HepG2 (cell line): ENCODE results near the gene SIVA1. TPM values are rescaled to one million over a fixed set of nuclear protein-coding genes. Genes with fewer than 3 reads are reported as not detected.

Experiments used
- BCL6 ChIP-seq: IDR thresholded peaks from 2 replicates; pipeline ENCODE4 v1.6.1; 2016; ENCODE audit warnings: missing genetic modification reagents, missing compliant biosample characterization
- BHLHE40 ChIP-seq: IDR thresholded peaks from 2 replicates; pipeline ENCODE4 v1.6.1; 2011; ENCODE audit warnings: low read length, improper control_type of control experiment
- CBFB ChIP-seq: sonication (generic); formaldehyde crosslinking; IDR thresholded peaks from 2 replicates; pipeline ENCODE4 v1.4.0; 2020; ENCODE audit warnings: missing genetic modification reagents
- HBP1 ChIP-seq: IDR thresholded peaks from 2 replicates; pipeline ENCODE4 v1.6.1; 2016; ENCODE audit warnings: low read depth, control low read depth
- HDAC2 ChIP-seq: sonication (generic); formaldehyde crosslinking; IDR thresholded peaks from 2 replicates; pipeline ENCODE4 v1.4.0; 2020; ENCODE audit warnings: missing genetic modification reagents
- KDM2A ChIP-seq: sonication (generic); formaldehyde crosslinking; IDR thresholded peaks from 2 replicates; pipeline ENCODE4 v1.4.0; 2020; ENCODE audit warnings: low read depth, missing genetic modification reagents, borderline replicate concordance
- MEIS2 ChIP-seq: sonication (generic); formaldehyde crosslinking; IDR thresholded peaks from 2 replicates; pipeline ENCODE4 v1.9.0; 2021; ENCODE audit warnings: mild to moderate bottlenecking, missing genetic modification reagents
- MYC ChIP-seq: sonication (generic); formaldehyde crosslinking; IDR thresholded peaks from 2 replicates; pipeline ENCODE4 v1.9.0; 2021; ENCODE audit warnings: missing genetic modification reagents, borderline replicate concordance
- POLR2AphosphoS5 ChIP-seq: IDR thresholded peaks from 2 replicates; pipeline ENCODE4 v1.6.1; 2012; ENCODE audit warnings: low read depth, low read length
- PRMT3 ChIP-seq: sonication (generic); formaldehyde crosslinking; IDR thresholded peaks from 2 replicates; pipeline ENCODE4 v1.8.1; 2022; ENCODE audit warnings: low read depth, mild to moderate bottlenecking, moderate library complexity, missing genetic modification reagents, borderline replicate concordance
- SNAI1 ChIP-seq: sonication (generic); formaldehyde crosslinking; IDR thresholded peaks from 2 replicates; pipeline ENCODE4 v1.5.0; 2020; ENCODE audit warnings: mild to moderate bottlenecking, missing genetic modification reagents, borderline replicate concordance
- SP5 ChIP-seq: IDR thresholded peaks from 2 replicates; pipeline ENCODE4 v1.6.1; 2016; ENCODE audit warnings: low read depth, borderline replicate concordance
- SRSF1 ChIP-seq: fragments of 200-400 bp; formaldehyde crosslinking; optimal IDR thresholded peaks from 2 replicates; pipeline ENCODE3; 2017; ENCODE audit warnings: mild to moderate bottlenecking, low read depth, low read length, moderate library complexity
- TBX3 ChIP-seq: fragments of 450-650 bp; IDR thresholded peaks from 2 replicates; pipeline ENCODE4 v1.6.1; 2017; ENCODE audit warnings: antibody characterized with exemption, mild to moderate bottlenecking, inconsistent platforms, borderline replicate concordance
- WIZ ChIP-seq: sonication (generic); formaldehyde crosslinking; IDR thresholded peaks from 2 replicates; pipeline ENCODE4 v1.5.1; 2020; ENCODE audit warnings: mild to moderate bottlenecking, missing genetic modification reagents
- XRCC5 ChIP-seq: fragments of 200-400 bp; formaldehyde crosslinking; optimal IDR thresholded peaks from 2 replicates; pipeline ENCODE3; 2017; ENCODE audit warnings: mild to moderate bottlenecking, low read length
- ZBTB21 ChIP-seq: sonication (generic); formaldehyde crosslinking; IDR thresholded peaks from 2 replicates; pipeline ENCODE4 v1.4.0; 2020; ENCODE audit warnings: missing genetic modification reagents
- ZBTB7A ChIP-seq: sonication (generic); formaldehyde crosslinking; IDR thresholded peaks from 2 replicates; pipeline ENCODE4 v1.8.0; 2022; ENCODE audit warnings: mild to moderate bottlenecking, missing genetic modification reagents
- ZBTB7B ChIP-seq: sonication (generic); formaldehyde crosslinking; IDR thresholded peaks from 2 replicates; pipeline ENCODE4 v1.4.0; 2020; ENCODE audit warnings: missing genetic modification reagents
- ZFP90 ChIP-seq: sonication (generic); formaldehyde crosslinking; IDR thresholded peaks from 2 replicates; pipeline ENCODE4 v1.8.0; 2022; ENCODE audit warnings: missing genetic modification reagents, mild to moderate bottlenecking, inconsistent platforms, borderline replicate concordance
- ZNF713 ChIP-seq: sonication (generic); formaldehyde crosslinking; IDR thresholded peaks from 2 replicates; pipeline ENCODE4 v1.4.0; 2020; ENCODE audit warnings: mild to moderate bottlenecking, missing genetic modification reagents
- ZNF749 ChIP-seq: sonication (generic); formaldehyde crosslinking; IDR thresholded peaks from 2 replicates; pipeline ENCODE4 v1.8.0; 2022; ENCODE audit warnings: mild to moderate bottlenecking, missing genetic modification reagents, moderate library complexity, borderline replicate concordance
- polyA plus RNA-seq, 8 experiments: library from polyadenylated mRNA; depleted of rRNA in 3 of 8; stranded (reverse) in 7 of 8; unstranded in 1 of 8; fragments of >200 nt; fragmentation: Illumina TruSeq in 4 of 8; extraction: Trizol in 4 of 8; gene quantifications; 2 replicates each; pipeline versions ENCODE4 v1.2.1 to v1.2.3, GENCODE V29; 2011 to 2016; ENCODE audit warnings: low read depth in 4 of 8, missing spikeins in 1 of 8, mixed read lengths in 1 of 8; ENCODE audit not compliant: insufficient read depth in 1 of 8
- total RNA-seq, 5 experiments: library from RNA; depleted of rRNA; stranded (reverse); fragments of >200 nt; fragmentation: Illumina TruSeq; extraction: Trizol; gene quantifications; 2 replicates each; pipeline ENCODE4 v1.2.3, GENCODE V29; 2016; ENCODE audit warnings: low read depth in 1 of 5
- TF ChIP-seq, protein P1 (sequence below): sonication (generic); formaldehyde crosslinking; IDR thresholded peaks from 2 replicates; pipeline ENCODE4 v1.4.0; 2020; ENCODE audit warnings: missing genetic modification reagents
- TF ChIP-seq, protein P2 (sequence below): sonication (generic); formaldehyde crosslinking; IDR thresholded peaks from 2 replicates; pipeline ENCODE4 v1.4.0; 2020; ENCODE audit warnings: mild to moderate bottlenecking, missing genetic modification reagents, borderline replicate concordance
- TF ChIP-seq, protein P3 (sequence below): sonication (generic); formaldehyde crosslinking; IDR thresholded peaks from 2 replicates; pipeline ENCODE4 v1.5.0; 2020; ENCODE audit warnings: missing genetic modification reagents

The SIVA1 gene
- total and polyA plus RNA-seq, 2 of the 13 experiments (the other 11 are each of a cell fraction or from before 2014, with no cell fraction given) = 123 to 186 TPM

DNA sequence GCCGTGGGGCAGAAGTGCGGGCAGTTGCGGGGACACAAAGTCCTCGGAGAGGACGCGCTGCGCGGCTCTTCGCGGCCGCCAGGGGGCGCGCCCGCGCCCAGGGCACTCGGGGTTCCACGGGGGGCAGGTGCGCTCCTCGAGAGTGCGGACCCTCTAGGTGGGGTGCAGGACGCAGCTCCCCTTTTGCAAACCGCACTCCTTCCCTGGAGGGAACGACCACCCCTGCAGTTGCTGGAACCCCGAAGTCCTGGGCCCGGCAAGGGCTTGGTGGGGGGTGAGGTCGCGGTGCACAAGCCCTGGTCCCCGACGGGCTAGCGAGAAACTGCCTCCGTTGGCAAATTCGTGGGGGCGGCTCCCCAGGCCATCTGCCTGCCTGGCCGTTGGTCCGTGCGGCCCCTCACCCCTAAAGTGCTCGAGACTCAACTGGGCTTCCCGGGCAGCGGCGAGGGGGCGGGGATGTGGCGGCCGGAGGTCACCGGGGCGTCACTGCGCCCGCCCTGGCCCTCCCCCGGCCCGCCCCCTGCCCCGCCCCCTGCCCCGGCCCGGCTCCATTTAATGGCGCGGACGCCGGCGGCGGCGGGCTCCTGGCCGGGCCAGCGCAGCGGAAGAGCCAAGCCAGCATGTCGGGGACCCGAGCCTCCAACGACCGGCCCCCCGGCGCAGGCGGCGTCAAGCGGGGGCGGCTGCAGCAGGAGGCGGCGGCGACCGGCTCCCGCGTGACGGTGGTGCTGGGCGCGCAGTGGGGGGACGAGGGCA lies 29.1 kb upstream of the SIVA1 start, which contains the start of gene ADSS1 (continued):
- TF ChIP-seq MEIS2 (CRISPR knock-in tag) (no peak), ZNF749 (CRISPR knock-in tag) (no peak), ZNF713 (CRISPR knock-in tag) (0 out of 2 replicates have a peak, but pooled peaks have one; percentile 80), ZFP90 (CRISPR knock-in tag) (0 out of 2 replicates have a peak, but pooled peaks have one; percentile 58), XRCC5 (peak; percentile 86), HDAC2 (CRISPR knock-in tag) (no peak), ZBTB21 (CRISPR knock-in tag) (no peak), ZBTB7A (peak; percentile 70), MYC (CRISPR knock-in tag) (peak; percentile 20; the same call in 1 of the 2 replicates), SNAI1 (CRISPR knock-in tag) (no peak), BCL6 (peak; percentile 23; the same call in 1 of the 2 replicates), ZBTB7B (CRISPR knock-in tag) (peak; percentile 54; the same call in 1 of the 2 replicates), WIZ (peak; percentile 58; the same call in 1 of the 2 replicates), KDM2A (CRISPR knock-in tag) (peak; percentile 88), PRMT3 (CRISPR knock-in tag) (no peak), BHLHE40 (no peak), SRSF1 (peak; percentile 33), CBFB (0 out of 2 replicates have a peak, but pooled peaks have one; percentile 25), TBX3 (0 out of 2 replicates have a peak, but pooled peaks have one; percentile 14), HBP1 (no peak), SP5 (CRISPR knock-in tag) (peak; percentile 47), POLR2AphosphoS5 (peak; percentile 69)
- TF ChIP-seq, protein P1, sequence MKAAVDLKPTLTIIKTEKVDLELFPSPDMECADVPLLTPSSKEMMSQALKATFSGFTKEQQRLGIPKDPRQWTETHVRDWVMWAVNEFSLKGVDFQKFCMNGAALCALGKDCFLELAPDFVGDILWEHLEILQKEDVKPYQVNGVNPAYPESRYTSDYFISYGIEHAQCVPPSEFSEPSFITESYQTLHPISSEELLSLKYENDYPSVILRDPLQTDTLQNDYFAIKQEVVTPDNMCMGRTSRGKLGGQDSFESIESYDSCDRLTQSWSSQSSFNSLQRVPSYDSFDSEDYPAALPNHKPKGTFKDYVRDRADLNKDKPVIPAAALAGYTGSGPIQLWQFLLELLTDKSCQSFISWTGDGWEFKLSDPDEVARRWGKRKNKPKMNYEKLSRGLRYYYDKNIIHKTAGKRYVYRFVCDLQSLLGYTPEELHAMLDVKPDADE (CRISPR knock-in tag) = peak; percentile 57; the same call in 1 of the 2 replicates
- TF ChIP-seq, protein P2, sequence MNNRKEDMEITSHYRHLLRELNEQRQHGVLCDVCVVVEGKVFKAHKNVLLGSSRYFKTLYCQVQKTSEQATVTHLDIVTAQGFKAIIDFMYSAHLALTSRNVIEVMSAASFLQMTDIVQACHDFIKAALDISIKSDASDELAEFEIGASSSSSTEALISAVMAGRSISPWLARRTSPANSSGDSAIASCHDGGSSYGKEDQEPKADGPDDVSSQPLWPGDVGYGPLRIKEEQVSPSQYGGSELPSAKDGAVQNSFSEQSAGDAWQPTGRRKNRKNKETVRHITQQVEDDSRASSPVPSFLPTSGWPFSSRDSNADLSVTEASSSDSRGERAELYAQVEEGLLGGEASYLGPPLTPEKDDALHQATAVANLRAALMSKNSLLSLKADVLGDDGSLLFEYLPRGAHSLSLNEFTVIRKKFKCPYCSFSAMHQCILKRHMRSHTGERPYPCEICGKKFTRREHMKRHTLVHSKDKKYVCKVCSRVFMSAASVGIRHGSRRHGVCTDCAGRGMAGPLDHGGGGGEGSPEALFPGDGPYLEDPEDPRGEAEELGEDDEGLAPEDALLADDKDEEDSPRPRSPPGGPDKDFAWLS (CRISPR knock-in tag) = no peak
- TF ChIP-seq, protein P3, sequence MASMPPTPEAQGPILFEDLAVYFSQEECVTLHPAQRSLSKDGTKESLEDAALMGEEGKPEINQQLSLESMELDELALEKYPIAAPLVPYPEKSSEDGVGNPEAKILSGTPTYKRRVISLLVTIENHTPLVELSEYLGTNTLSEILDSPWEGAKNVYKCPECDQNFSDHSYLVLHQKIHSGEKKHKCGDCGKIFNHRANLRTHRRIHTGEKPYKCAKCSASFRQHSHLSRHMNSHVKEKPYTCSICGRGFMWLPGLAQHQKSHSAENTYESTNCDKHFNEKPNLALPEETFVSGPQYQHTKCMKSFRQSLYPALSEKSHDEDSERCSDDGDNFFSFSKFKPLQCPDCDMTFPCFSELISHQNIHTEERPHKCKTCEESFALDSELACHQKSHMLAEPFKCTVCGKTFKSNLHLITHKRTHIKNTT (CRISPR knock-in tag) = no peak; the same call in 1 of the 2 replicates
